Fibroblast of skin of right quadriceps (primary cell): ENCODE results near the gene APC2.
"Not testable (repeated sequence)": the region's sequence is repeated elsewhere in the genome, so short reads cannot be mapped to it uniquely, and the experiment has no call there.

Source experiments
- DNase-seq: peaks from one replicate; pipeline ENCODE4 v3.0.0-alpha.2; 2013

APC2 gene

GRCh38 chr19:1467490-1468273 lies 17.8 kb downstream of the APC2 start:
- no peak for DNase-seq

- DNase-seq, result no peak
Measured at GRCh38 chr19:1468274-1468820, 18.4 kb downstream of the APC2 start.

- peak; percentile 25 for DNase-seq
Measured at GRCh38 chr19:1468821-1469254, 18.9 kb downstream of the APC2 start.

- no peak for DNase-seq
Measured at GRCh38 chr19:1469255-1470054, 19.5 kb downstream of the APC2 start.

- no peak for DNase-seq
Measured at GRCh38 chr19:1470055-1470304, 20.1 kb downstream of the APC2 start.

- peak; percentile 18 for DNase-seq
Measured at GRCh38 chr19:1470305-1471009, 20.5 kb downstream of the APC2 start.

GRCh38 chr19:1471010-1471514 lies 21.1 kb downstream of the APC2 start:
- DNase-seq, result no peak

GRCh38 chr19:1471515-1472160 lies 21.7 kb downstream of the APC2 start:
- no peak for DNase-seq

- no peak for DNase-seq
Measured at GRCh38 chr19:1472231-1473084, 22.5 kb downstream of the APC2 start.

- no peak for DNase-seq
Measured at GRCh38 chr19:1473085-1473851, 23.3 kb downstream of the APC2 start.

- DNase-seq, result no peak
Measured at GRCh38 chr19:1474011-1474764, 24.3 kb downstream of the APC2 start.

GRCh38 chr19:1474765-1475351 lies 24.9 kb downstream of the APC2 start:
- no peak for DNase-seq

GRCh38 chr19:1475751-1476437 lies 26.0 kb downstream of the APC2 start:
- no peak for DNase-seq

- not testable (repeated sequence) for DNase-seq
Measured at GRCh38 chr19:1477056-1477455, 27.1 kb downstream of the APC2 start.

GRCh38 chr19:1478934-1479707 lies 29.2 kb downstream of the APC2 start, which contains the start of gene C19orf25:
TSS of gene C19orf25 (minus strand) at chr19:1479215. CDS start at chr19:1478903, 312 bp downstream.
- DNase-seq, result peak; percentile 93

- no peak for DNase-seq
Measured at GRCh38 chr19:1481224-1481892, 31.4 kb downstream of the APC2 start.

- no peak for DNase-seq
Measured at GRCh38 chr19:1481893-1482360, 32.0 kb downstream of the APC2 start.
